COLO668 (cell line): Measurements from ENCODE around the gene GABRA5.

Experiments
- DNase-seq: peaks from one replicate; lab custom pipeline; 2025; ENCODE audit not compliant: unreplicated experiment; lab: John Stamatoyannopoulos, UW

GABRA5 gene

GRCh38 chr15:26985050-26985449 lies 118.2 kb downstream of the GABRA5 start:
- no peak for DNase-seq

GRCh38 chr15:26996250-26996649 lies 129.4 kb downstream of the GABRA5 start:
- DNase-seq = no peak
